ENCODE measurements around the gene CBX1. TPM values are rescaled to one million over a fixed set of nuclear protein-coding genes. Genes with fewer than 3 reads are reported as not detected.
A peak's percentile ranks its signal among the peaks of the same experiment; 100 is the strongest.
"Not testable (repeated sequence)": the region's sequence is repeated elsewhere in the genome, so short reads cannot be mapped to it uniquely, and the experiment has no call there.

Gene CBX1
- total RNA-seq, 2 experiments from 2014 or later, result 59.7 to 70.4 TPM

DNA sequence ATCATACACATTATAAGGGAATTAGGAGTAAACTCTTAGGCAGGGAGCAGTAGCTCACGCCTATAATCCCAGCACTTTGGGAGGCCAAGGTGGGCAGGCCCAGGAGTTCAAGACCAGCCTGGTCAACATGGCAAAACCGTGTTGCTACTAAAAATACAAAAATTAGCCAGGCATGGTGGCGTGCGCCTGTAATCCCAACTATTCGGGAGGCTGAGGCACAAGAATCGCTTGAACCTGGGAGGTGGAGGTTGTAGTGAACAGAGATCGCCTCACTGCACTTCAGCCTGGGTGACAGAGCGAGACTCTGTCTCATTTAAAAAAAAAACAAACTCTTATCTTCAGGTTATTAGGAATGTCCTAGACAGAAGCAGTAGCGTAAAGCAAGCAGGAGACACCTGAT lies 28.5 kb downstream of the CBX1 start:
- DNase-seq (ENCODE audit: low spot score); H3K4me2 ChIP-seq (ENCODE audit: low read length); H3K4me3 ChIP-seq (ENCODE audit: low read depth, low read length, poor library complexity, severe bottlenecking); H3K4me1 ChIP-seq (ENCODE audit: insufficient read depth, low read length, poor library complexity, severe bottlenecking); H2AFZ ChIP-seq (ENCODE audit: low read length); BruUV-seq (replicated peaks); H4K20me1 ChIP-seq (ENCODE audit: insufficient read depth, low read length); H3K9me3 ChIP-seq (ENCODE audit: low read length); H3K79me2 ChIP-seq (ENCODE audit: insufficient read depth, low read depth, low read length); H3K27ac ChIP-seq (ENCODE audit: low read depth, low read length, poor library complexity, severe bottlenecking); intact Hi-C loops (cut with micrococcal nuclease; ENCODE audit: unreplicated experiment); H3K9me2 ChIP-seq (ENCODE audit: insufficient read depth, low read length): not testable (repeated sequence)
- POLR2A ChIA-PET, result interaction anchor here (1.2 kb wide), 1 partner anchor 46 kb away, joined by 3 read pairs; no protein-coding TSS in a partner anchor
- peaks cover 85% of the 10 kb centered on the region for H3K36me3 ChIP-seq (ENCODE audit: insufficient read depth, low read length)
- CTCF ChIA-PET (ENCODE audit: unreplicated experiment), result interaction anchor here (0.9 kb wide), 1 partner anchor 48 kb away, joined by 3 read pairs; no protein-coding TSS in a partner anchor

DNA sequence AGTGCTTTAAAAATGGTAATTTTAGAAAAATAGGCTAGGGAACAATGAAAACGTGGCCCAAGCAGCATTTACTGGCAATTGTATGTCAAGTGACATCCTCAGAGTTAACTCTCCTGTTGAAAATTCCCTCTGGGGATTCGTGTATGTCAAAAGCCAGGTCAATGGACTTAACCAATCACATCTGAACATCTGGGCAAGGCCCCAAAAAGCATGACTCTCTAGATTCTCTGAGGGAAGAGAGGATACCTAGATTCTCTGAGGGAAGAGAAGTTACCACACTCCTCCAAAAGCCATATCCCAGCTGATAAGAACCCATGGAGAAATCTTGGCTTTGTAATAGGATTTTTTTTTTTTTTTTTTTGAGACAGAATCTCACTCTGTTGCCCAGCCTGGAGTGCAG lies 29.6 kb downstream of the CBX1 start:
- Histone ChIP-seq H3K27ac (ENCODE audit: low read depth, low read length, poor library complexity, severe bottlenecking) (no peak overlapping the region), H3K79me2 (ENCODE audit: insufficient read depth, low read depth, low read length) (no peaks in the 10 kb centered on the region), H3K4me2 (ENCODE audit: low read length) (no peak overlapping the region), H3K9me3 (ENCODE audit: low read length) (no peaks in the 10 kb centered on the region), H4K20me1 (ENCODE audit: insufficient read depth, low read length) (no peaks in the 10 kb centered on the region; the same call in 1 of the 2 replicates), H3K36me3 (ENCODE audit: insufficient read depth, low read length) (peaks cover 90% of the 10 kb centered on the region), H3K4me3 (ENCODE audit: low read depth, low read length, poor library complexity, severe bottlenecking) (no peak overlapping the region), H3K4me1 (ENCODE audit: insufficient read depth, low read length, poor library complexity, severe bottlenecking) (no peaks in the 10 kb centered on the region), H3K9me2 (ENCODE audit: insufficient read depth, low read length) (no peaks in the 10 kb centered on the region), H2AFZ (ENCODE audit: low read length) (no peak overlapping the region)
- no peak for DNase-seq (ENCODE audit: low spot score)
- intact Hi-C loops (cut with micrococcal nuclease; ENCODE audit: unreplicated experiment), result no loop called here
- no TSS peak for BruUV-seq (replicated peaks)
- CTCF ChIA-PET (ENCODE audit: unreplicated experiment), result interaction anchor here (0.9 kb wide), 1 partner anchor 46 kb away, joined by 3 read pairs; no protein-coding TSS in a partner anchor
- POLR2A ChIA-PET, result no interaction called here
- TF ChIP-seq, protein P1, sequence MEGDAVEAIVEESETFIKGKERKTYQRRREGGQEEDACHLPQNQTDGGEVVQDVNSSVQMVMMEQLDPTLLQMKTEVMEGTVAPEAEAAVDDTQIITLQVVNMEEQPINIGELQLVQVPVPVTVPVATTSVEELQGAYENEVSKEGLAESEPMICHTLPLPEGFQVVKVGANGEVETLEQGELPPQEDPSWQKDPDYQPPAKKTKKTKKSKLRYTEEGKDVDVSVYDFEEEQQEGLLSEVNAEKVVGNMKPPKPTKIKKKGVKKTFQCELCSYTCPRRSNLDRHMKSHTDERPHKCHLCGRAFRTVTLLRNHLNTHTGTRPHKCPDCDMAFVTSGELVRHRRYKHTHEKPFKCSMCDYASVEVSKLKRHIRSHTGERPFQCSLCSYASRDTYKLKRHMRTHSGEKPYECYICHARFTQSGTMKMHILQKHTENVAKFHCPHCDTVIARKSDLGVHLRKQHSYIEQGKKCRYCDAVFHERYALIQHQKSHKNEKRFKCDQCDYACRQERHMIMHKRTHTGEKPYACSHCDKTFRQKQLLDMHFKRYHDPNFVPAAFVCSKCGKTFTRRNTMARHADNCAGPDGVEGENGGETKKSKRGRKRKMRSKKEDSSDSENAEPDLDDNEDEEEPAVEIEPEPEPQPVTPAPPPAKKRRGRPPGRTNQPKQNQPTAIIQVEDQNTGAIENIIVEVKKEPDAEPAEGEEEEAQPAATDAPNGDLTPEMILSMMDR (conservative IDR thresholded peaks at IDR 0.05; ENCODE audit: low read length), result no peak
- no peak for TF ChIP-seq EZH2phosphoT487 (IDR thresholded peaks at IDR 0.05; ENCODE audit: borderline replicate concordance, low read depth, low read length)

DNA sequence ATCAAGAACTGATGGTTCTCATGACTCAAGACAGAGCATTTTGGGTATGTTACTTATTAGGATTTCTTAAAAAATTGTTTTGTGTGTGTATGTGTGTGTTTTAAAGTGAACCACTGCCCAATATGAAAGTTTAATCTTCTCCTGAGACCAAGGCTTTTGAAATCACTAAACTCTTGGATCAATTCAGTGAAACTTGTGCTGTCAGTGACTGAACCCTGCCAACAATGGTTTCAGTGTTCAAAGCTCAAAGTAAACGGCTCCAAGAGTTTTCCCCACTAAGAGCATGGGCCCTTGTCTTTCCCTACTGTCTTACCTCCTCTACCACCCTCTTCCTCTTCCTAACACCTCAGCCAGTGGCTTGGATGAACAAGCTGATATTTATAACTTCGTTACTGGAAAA lies 31.1 kb downstream of the CBX1 start:
- intact Hi-C loops (cut with micrococcal nuclease; ENCODE audit: unreplicated experiment), result no loop called here
- H3K79me2 ChIP-seq (ENCODE audit: insufficient read depth, low read depth, low read length), result no peaks in the 10 kb centered on the region
- no peak for DNase-seq (ENCODE audit: low spot score)
- TF ChIP-seq, protein P1 (conservative IDR thresholded peaks at IDR 0.05; ENCODE audit: low read length), result no peak
- no peak for TF ChIP-seq EZH2phosphoT487 (IDR thresholded peaks at IDR 0.05; ENCODE audit: borderline replicate concordance, low read depth, low read length)
- no peaks in the 10 kb centered on the region for H3K9me3 ChIP-seq (ENCODE audit: low read length)
- no peak overlapping the region for H3K27ac ChIP-seq (ENCODE audit: low read depth, low read length, poor library complexity, severe bottlenecking)
- POLR2A ChIA-PET, result no interaction called here
- CTCF ChIA-PET (ENCODE audit: unreplicated experiment), result no interaction called here
- no peaks in the 10 kb centered on the region; the same call in 1 of the 2 replicates for H4K20me1 ChIP-seq (ENCODE audit: insufficient read depth, low read length)
- peaks cover 88% of the 10 kb centered on the region for H3K36me3 ChIP-seq (ENCODE audit: insufficient read depth, low read length)
- H3K9me2 ChIP-seq (ENCODE audit: insufficient read depth, low read length), result no peaks in the 10 kb centered on the region
- no peak overlapping the region for H2AFZ ChIP-seq (ENCODE audit: low read length)
- H3K4me1 ChIP-seq (ENCODE audit: insufficient read depth, low read length, poor library complexity, severe bottlenecking), result no peaks in the 10 kb centered on the region
- no peak overlapping the region for H3K4me2 ChIP-seq (ENCODE audit: low read length)
- BruUV-seq (replicated peaks), result TSS peak; percentile 96
- H3K4me3 ChIP-seq (ENCODE audit: low read depth, low read length, poor library complexity, severe bottlenecking), result no peak overlapping the region

Measured in OCI-LY7 (cell line).